ENCODE data around the gene ZNF408.

DNA sequence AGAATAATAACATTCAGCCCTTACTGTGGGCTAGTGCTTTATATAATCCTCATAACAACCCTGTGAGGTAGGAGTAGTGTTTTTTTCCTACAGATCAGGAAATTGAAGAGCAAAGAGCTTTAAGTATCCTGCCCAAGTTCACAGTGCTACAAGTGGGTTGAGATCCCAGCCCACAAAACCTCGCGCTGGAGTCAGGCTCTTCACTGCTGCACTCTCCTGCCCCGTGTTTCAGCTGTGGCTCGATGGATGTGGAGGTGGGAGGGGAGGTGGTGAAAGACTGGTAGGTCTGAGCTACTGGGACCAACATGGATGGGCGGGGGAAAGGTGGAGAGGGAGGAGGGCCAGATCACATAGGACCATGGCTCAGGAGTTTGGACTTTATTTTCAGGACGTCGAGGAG lies 6.1 kb downstream of the ZNF408 start:
- TF ChIP-seq, protein P1, sequence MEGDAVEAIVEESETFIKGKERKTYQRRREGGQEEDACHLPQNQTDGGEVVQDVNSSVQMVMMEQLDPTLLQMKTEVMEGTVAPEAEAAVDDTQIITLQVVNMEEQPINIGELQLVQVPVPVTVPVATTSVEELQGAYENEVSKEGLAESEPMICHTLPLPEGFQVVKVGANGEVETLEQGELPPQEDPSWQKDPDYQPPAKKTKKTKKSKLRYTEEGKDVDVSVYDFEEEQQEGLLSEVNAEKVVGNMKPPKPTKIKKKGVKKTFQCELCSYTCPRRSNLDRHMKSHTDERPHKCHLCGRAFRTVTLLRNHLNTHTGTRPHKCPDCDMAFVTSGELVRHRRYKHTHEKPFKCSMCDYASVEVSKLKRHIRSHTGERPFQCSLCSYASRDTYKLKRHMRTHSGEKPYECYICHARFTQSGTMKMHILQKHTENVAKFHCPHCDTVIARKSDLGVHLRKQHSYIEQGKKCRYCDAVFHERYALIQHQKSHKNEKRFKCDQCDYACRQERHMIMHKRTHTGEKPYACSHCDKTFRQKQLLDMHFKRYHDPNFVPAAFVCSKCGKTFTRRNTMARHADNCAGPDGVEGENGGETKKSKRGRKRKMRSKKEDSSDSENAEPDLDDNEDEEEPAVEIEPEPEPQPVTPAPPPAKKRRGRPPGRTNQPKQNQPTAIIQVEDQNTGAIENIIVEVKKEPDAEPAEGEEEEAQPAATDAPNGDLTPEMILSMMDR (IDR thresholded peaks at IDR 0.05): no peak
- TF ChIP-seq TCF7L2 (IDR thresholded peaks at IDR 0.05; ENCODE audit: low read depth, low read length): no peak
- TF ChIP-seq SIN3A (IDR thresholded peaks at IDR 0.05; ENCODE audit: borderline replicate concordance, insufficient read depth, low read depth, low read length): no peak

Measured in Panc1 (cell line).